HL-60 (cell line): ENCODE results near the gene C12orf75.

Experiments
- GABPA ChIP-seq: IDR thresholded peaks from 2 replicates; pipeline ENCODE4 v1.6.1; 2012; ENCODE audit warnings: low read depth
- TF ChIP-seq, protein P1 (sequence below): IDR thresholded peaks from 2 replicates; pipeline ENCODE4 v1.6.1; 2012; ENCODE audit warnings: low read depth; ENCODE audit not compliant: insufficient replicate concordance

GRCh38 chr12:105294161-105294560, 36.3 kb upstream of the C12orf75 start:
- TF ChIP-seq, protein P1, sequence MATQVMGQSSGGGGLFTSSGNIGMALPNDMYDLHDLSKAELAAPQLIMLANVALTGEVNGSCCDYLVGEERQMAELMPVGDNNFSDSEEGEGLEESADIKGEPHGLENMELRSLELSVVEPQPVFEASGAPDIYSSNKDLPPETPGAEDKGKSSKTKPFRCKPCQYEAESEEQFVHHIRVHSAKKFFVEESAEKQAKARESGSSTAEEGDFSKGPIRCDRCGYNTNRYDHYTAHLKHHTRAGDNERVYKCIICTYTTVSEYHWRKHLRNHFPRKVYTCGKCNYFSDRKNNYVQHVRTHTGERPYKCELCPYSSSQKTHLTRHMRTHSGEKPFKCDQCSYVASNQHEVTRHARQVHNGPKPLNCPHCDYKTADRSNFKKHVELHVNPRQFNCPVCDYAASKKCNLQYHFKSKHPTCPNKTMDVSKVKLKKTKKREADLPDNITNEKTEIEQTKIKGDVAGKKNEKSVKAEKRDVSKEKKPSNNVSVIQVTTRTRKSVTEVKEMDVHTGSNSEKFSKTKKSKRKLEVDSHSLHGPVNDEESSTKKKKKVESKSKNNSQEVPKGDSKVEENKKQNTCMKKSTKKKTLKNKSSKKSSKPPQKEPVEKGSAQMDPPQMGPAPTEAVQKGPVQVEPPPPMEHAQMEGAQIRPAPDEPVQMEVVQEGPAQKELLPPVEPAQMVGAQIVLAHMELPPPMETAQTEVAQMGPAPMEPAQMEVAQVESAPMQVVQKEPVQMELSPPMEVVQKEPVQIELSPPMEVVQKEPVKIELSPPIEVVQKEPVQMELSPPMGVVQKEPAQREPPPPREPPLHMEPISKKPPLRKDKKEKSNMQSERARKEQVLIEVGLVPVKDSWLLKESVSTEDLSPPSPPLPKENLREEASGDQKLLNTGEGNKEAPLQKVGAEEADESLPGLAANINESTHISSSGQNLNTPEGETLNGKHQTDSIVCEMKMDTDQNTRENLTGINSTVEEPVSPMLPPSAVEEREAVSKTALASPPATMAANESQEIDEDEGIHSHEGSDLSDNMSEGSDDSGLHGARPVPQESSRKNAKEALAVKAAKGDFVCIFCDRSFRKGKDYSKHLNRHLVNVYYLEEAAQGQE, result no peak
- TF ChIP-seq GABPA, result no peak
